ENCODE data around the gene C16orf92. TPM values are rescaled to one million over a fixed set of nuclear protein-coding genes. Genes with fewer than 3 reads are reported as not detected.

Gene C16orf92
- total and polyA plus RNA-seq, 2 donors (not counting 3 experiments of a cell fraction or from before 2014, with no cell fraction given) = not detected

DNA sequence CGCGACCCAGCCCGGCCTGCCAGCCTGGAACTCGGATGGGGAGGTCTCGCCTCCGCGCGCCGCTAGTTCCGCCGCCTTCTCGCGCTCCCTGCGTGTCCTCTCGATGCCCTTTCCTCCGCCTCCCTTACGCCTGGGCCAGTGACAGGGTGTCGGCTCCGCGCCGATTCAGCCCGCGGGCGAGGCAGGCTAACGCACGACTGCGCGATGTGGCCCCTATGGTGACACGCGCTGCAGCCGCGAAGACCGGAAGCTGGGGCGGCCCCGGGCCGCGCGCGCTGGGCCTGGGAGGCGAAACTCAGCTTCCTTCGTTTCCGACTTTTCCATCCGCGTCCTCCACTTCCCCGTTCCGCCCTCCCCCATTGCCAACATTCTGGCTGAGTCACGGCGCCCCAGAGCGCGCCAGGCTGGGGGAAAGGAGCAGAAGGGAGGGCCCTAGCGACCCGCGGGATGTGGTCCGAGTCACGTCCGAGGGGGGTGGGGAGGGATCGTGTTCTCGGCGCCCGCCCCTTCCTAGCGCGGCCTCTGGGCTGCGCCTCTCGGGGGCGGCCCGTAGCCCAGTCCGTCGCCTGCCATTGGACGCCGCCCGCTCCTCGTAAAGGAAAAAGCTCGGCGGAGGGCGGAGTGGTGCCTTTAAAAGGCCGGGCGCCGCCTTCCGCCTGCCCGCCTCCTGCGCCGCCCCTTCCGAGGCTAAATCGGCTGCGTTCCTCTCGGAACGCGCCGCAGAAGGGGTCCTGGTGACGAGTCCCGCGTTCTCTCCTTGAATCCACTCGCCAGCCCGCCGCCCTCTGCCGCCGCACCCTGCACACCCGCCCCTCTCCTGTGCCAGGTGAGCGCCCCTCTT lies 42.3 kb downstream of the C16orf92 start, which contains the start of gene ALDOA:
ALDOA (plus strand) TSS at position 659 of the 841 bp plus-strand sequence. CDS start 1,138 bp downstream, outside the sequence.
- Histone ChIP-seq H4K20me1 (replicated peaks; ENCODE audit: control insufficient read depth, extremely low read depth, insufficient read depth, low read length) (no peaks in the 10 kb centered on the region), H3K4me1 (ENCODE audit: control insufficient read depth, extremely low read depth, insufficient read depth, low read length) (peaks cover 29% of the 10 kb centered on the region), H3K4me2 (ENCODE audit: insufficient read depth, low read length) (peak within 1 kb of the TSS; percentile 91), H3K36me3 (ENCODE audit: control insufficient read depth in 2 of 2, extremely low read depth in 1 of 2, insufficient read depth in 2 of 2, low read length in 2 of 2) (peaks cover 17 to 28% of the 10 kb centered on the region in 2 experiments), H3K9ac (replicated peaks; ENCODE audit: extremely low read depth, insufficient read depth, low read length) (peak within 1 kb of the TSS; percentile 82), H3K9me1 (replicated peaks; ENCODE audit: control insufficient read depth, extremely low read depth, insufficient read depth, low read length) (no peaks in the 10 kb centered on the region), H3K4me3 (replicated peaks in 1 of 3; ENCODE audit: insufficient read depth in 1 of 3, low read depth in 1 of 3, low read length in 3 of 3) (peak within 1 kb of the TSS; percentile 71 to 95 (median 91)), H3K9me3 (replicated peaks; ENCODE audit: control insufficient read depth, insufficient read depth, low read length) (no peaks in the 10 kb centered on the region), H2AFZ (ENCODE audit: low read depth, low read length) (no peak within 1 kb of the TSS), H3K27me3 (ENCODE audit: control insufficient read depth in 2 of 2, insufficient read depth in 2 of 2, low read length in 2 of 2) (no peaks in the 10 kb centered on the region), H3K27ac (ENCODE audit: insufficient read depth, low read depth, low read length) (peak within 1 kb of the TSS; percentile 78), H3K79me2 (ENCODE audit: control insufficient read depth, insufficient read depth, low read length) (peaks cover 43% of the 10 kb centered on the region)
- CTCF ChIA-PET = interaction anchor here (0.9 to 4.5 kb wide), 13 partner anchors 9 to 344 kb away, joined by 3 to 53 read pairs (median 3); partner anchors contain the start of genes PPP4C, TBX6 and ZNF48
- POLR2A ChIA-PET = interaction anchor here (0.7 to 2.8 kb wide), 7 partner anchors 10 to 365 kb away, joined by 3 to 21 read pairs (median 4); partner anchors contain the start of genes DCTPP1, PPP4C, SEZ6L2 and TBX6
- DNase-seq (ENCODE audit: low read depth, low spot score) = peak; percentile 99
- intact Hi-C loops (cut with micrococcal nuclease) (loop anchor here (1.0 to 2.0 kb wide), 5 partner anchors 10 to 593 kb away; partner anchors contain the start of genes FBRS and PPP4C), dilution Hi-C loops (cut with MboI; ENCODE audit: extremely low pct_ligation_motif_present, low sequenced_read_pairs) (no loop called here)
- no TSS peak for BruUV-seq (replicated peaks)
- no peak for TF ChIP-seq GATA2 (IDR thresholded peaks at IDR 0.05; ENCODE audit: insufficient read depth, insufficient read length, low read depth, low read length)
- peak; percentile 40 for TF ChIP-seq JUN (IDR thresholded peaks at IDR 0.05; ENCODE audit: borderline replicate concordance, insufficient read depth, insufficient read length, low read depth)
- peak; percentile 89 for TF ChIP-seq FOS (IDR thresholded peaks at IDR 0.05; ENCODE audit: borderline replicate concordance, insufficient read depth, low read length)
- TF ChIP-seq POLR2AphosphoS5 (IDR thresholded peaks at IDR 0.05; ENCODE audit: insufficient read depth, low read depth, low read length) = peak; percentile 88
- TF ChIP-seq MYC (IDR thresholded peaks at IDR 0.05; ENCODE audit: low read depth, low read length) = no peak
- TF ChIP-seq EZH2 (IDR thresholded peaks at IDR 0.05; ENCODE audit: borderline replicate concordance, low read depth, low read length, severe bottlenecking) = no peak
- TF ChIP-seq, protein P1, sequence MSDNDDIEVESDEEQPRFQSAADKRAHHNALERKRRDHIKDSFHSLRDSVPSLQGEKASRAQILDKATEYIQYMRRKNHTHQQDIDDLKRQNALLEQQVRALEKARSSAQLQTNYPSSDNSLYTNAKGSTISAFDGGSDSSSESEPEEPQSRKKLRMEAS (IDR thresholded peaks at IDR 0.05; ENCODE audit: insufficient read depth, insufficient read length) = no peak
- TF ChIP-seq, protein P2, sequence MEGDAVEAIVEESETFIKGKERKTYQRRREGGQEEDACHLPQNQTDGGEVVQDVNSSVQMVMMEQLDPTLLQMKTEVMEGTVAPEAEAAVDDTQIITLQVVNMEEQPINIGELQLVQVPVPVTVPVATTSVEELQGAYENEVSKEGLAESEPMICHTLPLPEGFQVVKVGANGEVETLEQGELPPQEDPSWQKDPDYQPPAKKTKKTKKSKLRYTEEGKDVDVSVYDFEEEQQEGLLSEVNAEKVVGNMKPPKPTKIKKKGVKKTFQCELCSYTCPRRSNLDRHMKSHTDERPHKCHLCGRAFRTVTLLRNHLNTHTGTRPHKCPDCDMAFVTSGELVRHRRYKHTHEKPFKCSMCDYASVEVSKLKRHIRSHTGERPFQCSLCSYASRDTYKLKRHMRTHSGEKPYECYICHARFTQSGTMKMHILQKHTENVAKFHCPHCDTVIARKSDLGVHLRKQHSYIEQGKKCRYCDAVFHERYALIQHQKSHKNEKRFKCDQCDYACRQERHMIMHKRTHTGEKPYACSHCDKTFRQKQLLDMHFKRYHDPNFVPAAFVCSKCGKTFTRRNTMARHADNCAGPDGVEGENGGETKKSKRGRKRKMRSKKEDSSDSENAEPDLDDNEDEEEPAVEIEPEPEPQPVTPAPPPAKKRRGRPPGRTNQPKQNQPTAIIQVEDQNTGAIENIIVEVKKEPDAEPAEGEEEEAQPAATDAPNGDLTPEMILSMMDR (IDR thresholded peaks at IDR 0.05; ENCODE audit: extremely low read depth in 1 of 2, insufficient read depth in 1 of 2, low read depth in 1 of 2, low read length in 2 of 2) = no peak
- peak; percentile 98 for TF ChIP-seq POLR2A (IDR thresholded peaks at IDR 0.05; ENCODE audit: low read depth, low read length)
- FAIRE-seq = peak; percentile 96

All from endothelial cell of umbilical vein (primary cell).